Right atrium auricular region (tissue), 2 donors: ENCODE results near the gene FOXC2. TPM values are rescaled to one million over a fixed set of nuclear protein-coding genes. Genes with fewer than 3 reads are reported as not detected.
A peak's percentile ranks its signal among the peaks of the same experiment; 100 is the strongest.

Experiments used
- DNase-seq: peaks from one replicate; pipeline ENCODE4 v3.0.0-alpha.2; 2019; ENCODE audit warnings: low spot score
- H3K27ac ChIP-seq, 2 donors: fragments of 200-600 bp; sonication (generic); 1 replicate in 1 of 2; 2 replicates in 1 of 2; pipeline ENCODE4 v1.5.1; 2016 to 2019
- H3K27me3 ChIP-seq, 2 donors: fragments of 200-600 bp; sonication (generic); one replicate each; pipeline versions ENCODE4 v1.5.1 to v1.6.0; 2017 to 2019
- H3K36me3 ChIP-seq: fragments of 200-600 bp; sonication (generic); one replicate; pipeline ENCODE4 v1.5.1; 2016
- H3K4me1 ChIP-seq, 2 donors: fragments of 200-600 bp; sonication (generic); one replicate each; pipeline versions ENCODE4 v1.5.1 to v1.6.0; 2017 to 2019
- H3K4me3 ChIP-seq, 2 donors: fragments of 200-600 bp; sonication (generic); 1 replicate in 1 of 2; 2 replicates in 1 of 2; pipeline ENCODE4 v1.5.1; 2017 to 2019; ENCODE audit warnings: mild to moderate bottlenecking in 1 of 2, moderate library complexity in 1 of 2
- H3K9me3 ChIP-seq, 2 donors: fragments of 200-600 bp; sonication (generic); one replicate each; pipeline ENCODE4 v1.5.1; 2019
- total RNA-seq, 2 donors: library from RNA; depleted of rRNA; stranded (reverse); fragments of >200 nt; gene quantifications; one replicate each; pipeline ENCODE4 v1.1.0, GENCODE V29; 2016
- TF ChIP-seq, protein P1 (sequence below), 2 donors: fragments of 200-600 bp; sonication (generic); IDR thresholded peaks; one replicate each; pipeline ENCODE4 v1.5.1; 2019; ENCODE audit warnings: antibody characterized with exemption in 2 of 2

The FOXC2 gene
- total RNA-seq, 2 donors from 2014 or later: 2.6 to 2.9 TPM

DNA sequence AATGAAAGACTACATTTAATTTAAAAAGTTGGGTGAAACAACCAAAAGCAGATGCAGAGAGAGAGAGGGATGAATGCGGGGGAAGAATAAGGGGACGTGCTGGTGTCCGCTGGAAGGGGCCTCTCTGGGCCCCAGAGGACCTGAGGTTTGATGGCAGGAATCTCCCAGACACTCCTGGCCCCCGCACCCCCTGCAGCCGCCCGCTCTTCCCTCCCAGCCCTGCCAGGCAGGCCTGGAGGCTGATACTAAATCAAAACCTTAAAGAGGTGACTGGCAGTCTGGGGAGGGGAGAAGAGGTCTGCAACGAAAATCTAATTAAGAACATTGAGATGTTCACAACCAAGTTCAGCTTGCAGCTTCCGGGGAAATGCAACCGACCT, 14.2 kb downstream of the FOXC2 start:
- H3K4me1 ChIP-seq: peaks cover 0 to 18% of the 10 kb centered on the region in 2 donors
- H3K27ac ChIP-seq: peak overlapping the region in 1 of 2 donors; percentile 22
- DNase-seq: no peak
- TF ChIP-seq, protein P1, sequence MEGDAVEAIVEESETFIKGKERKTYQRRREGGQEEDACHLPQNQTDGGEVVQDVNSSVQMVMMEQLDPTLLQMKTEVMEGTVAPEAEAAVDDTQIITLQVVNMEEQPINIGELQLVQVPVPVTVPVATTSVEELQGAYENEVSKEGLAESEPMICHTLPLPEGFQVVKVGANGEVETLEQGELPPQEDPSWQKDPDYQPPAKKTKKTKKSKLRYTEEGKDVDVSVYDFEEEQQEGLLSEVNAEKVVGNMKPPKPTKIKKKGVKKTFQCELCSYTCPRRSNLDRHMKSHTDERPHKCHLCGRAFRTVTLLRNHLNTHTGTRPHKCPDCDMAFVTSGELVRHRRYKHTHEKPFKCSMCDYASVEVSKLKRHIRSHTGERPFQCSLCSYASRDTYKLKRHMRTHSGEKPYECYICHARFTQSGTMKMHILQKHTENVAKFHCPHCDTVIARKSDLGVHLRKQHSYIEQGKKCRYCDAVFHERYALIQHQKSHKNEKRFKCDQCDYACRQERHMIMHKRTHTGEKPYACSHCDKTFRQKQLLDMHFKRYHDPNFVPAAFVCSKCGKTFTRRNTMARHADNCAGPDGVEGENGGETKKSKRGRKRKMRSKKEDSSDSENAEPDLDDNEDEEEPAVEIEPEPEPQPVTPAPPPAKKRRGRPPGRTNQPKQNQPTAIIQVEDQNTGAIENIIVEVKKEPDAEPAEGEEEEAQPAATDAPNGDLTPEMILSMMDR (IDR thresholded peaks at IDR 0.05): no peak
- no peaks in the 10 kb centered on the region for H3K36me3 ChIP-seq
- H3K4me3 ChIP-seq: no peak overlapping the region
- no peaks in the 10 kb centered on the region for H3K9me3 ChIP-seq
- peaks cover 0 to 9% of the 10 kb centered on the region in 2 donors for H3K27me3 ChIP-seq

DNA sequence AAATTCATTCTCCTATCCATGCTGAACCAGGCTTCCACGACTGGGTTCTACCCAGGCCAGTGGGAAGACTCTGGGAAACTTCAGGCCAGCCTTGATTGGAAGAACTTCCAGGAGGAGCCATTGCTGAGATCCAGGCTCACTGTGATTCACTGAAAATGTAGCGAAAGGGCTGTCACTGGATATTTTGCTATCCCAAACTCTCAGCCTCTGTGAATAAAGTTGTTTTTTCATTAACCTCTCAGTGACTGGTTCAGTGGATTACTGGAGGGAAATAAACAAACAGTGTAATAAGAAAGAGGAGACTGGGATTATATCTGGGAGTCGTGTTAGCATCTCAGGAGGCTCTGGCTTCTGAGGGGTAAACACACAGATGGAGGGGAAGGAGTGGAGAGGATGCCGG, 14.8 kb downstream of the FOXC2 start:
- Histone ChIP-seq H3K36me3 (no peaks in the 10 kb centered on the region), H3K27ac (peak overlapping the region; percentile 22 to 32), H3K9me3 (no peaks in the 10 kb centered on the region), H3K4me3 (no peak overlapping the region), H3K4me1 (peaks cover 0 to 14% of the 10 kb centered on the region in 2 donors), H3K27me3 (peaks cover 0 to 9% of the 10 kb centered on the region in 2 donors)
- no peak for DNase-seq
- TF ChIP-seq, protein P1 (IDR thresholded peaks at IDR 0.05): no peak

DNA sequence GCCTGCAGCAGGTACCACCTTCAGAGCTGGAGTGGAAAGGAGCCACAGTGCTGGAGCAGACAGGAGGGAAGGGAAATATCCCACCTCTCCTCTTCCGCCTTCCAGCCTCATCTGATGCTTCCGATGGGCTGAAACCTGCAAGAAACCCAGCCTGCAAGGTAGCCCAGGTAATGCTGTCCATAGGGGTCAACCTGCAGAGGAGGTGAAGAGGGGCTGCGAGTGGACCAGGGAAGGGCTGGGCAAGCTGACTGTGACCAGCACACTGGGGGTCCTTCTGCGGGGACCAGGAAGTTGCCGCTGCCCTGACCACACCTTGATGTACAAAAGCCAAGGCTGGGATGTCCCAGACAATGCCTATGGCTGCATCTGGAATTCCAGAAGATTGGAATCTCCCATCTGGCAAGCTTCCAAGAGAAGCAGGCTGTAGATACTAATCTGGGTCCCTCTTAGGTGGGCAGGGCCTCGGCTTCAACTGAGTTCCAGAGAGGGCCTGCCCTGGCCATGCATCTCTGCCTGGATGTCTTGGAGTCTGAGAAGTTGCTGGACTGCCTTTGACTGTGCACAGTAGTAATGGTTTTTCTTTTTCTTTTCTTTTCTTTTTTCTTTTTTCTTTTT, 17.5 kb downstream of the FOXC2 start:
- H3K4me3 ChIP-seq: no peak overlapping the region
- peaks cover 0 to 2% of the 10 kb centered on the region in 2 donors for H3K4me1 ChIP-seq
- no peaks in the 10 kb centered on the region for H3K9me3 ChIP-seq
- H3K27ac ChIP-seq: peak overlapping the region in 1 of 2 donors; percentile 55
- TF ChIP-seq, protein P1 (IDR thresholded peaks at IDR 0.05): no peak
- peaks cover 0 to 3% of the 10 kb centered on the region in 2 donors for H3K27me3 ChIP-seq
- no peak for DNase-seq
- no peaks in the 10 kb centered on the region for H3K36me3 ChIP-seq

DNA sequence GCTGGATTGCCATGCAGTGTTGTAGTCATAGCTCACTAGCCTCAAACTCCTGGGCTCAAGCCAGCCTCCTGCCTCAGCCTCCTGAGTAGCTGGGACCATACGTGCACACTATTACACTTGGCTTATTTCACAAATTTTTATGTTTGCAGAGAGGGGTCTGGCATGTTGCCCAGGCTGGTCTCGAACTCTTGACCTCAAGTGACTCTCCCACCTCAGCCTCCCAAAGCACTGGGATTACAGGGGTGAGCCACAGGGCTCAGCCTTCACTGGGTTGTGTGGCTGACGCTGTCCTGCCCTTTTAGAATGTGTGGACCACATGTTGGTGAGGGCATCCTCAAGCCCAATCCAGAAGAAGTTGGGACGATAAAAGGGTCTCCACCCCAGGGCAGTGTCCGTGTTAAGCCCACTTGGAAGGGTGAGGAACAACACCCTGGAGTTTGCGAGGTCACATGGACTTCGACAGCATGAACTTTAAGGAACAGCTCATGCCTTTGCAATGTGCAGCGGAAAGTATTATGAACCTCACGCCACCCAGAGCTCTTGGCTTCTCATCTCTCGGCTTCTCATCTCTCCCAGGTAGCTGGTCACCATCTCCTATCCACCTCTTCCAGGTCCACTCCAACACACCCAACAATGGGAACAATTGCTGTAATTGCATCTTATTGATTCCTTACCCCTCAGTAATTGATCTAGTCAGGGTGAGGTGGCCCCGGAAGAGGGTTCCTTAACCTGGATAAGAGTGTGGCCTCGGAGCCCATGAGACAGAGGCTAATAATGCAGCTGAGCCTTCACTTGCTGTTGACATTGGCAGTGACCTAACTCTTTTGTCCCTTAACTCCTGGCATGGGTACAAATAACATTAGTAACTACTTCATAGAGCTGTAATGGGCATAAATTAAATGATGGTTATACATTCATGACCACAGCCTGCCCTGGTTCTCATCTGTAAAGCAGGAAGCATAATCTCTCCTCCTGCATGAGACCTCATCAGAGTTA, 18.4 kb downstream of the FOXC2 start:
- H3K27me3 ChIP-seq: peaks cover 0 to 3% of the 10 kb centered on the region in 2 donors
- H3K4me3 ChIP-seq: no peak overlapping the region
- no peaks in the 10 kb centered on the region for H3K9me3 ChIP-seq
- no peaks in the 10 kb centered on the region for H3K4me1 ChIP-seq
- DNase-seq: no peak
- H3K27ac ChIP-seq: peak overlapping the region; percentile 55 to 59
- H3K36me3 ChIP-seq: no peaks in the 10 kb centered on the region
- TF ChIP-seq, protein P1 (IDR thresholded peaks at IDR 0.05): no peak

DNA sequence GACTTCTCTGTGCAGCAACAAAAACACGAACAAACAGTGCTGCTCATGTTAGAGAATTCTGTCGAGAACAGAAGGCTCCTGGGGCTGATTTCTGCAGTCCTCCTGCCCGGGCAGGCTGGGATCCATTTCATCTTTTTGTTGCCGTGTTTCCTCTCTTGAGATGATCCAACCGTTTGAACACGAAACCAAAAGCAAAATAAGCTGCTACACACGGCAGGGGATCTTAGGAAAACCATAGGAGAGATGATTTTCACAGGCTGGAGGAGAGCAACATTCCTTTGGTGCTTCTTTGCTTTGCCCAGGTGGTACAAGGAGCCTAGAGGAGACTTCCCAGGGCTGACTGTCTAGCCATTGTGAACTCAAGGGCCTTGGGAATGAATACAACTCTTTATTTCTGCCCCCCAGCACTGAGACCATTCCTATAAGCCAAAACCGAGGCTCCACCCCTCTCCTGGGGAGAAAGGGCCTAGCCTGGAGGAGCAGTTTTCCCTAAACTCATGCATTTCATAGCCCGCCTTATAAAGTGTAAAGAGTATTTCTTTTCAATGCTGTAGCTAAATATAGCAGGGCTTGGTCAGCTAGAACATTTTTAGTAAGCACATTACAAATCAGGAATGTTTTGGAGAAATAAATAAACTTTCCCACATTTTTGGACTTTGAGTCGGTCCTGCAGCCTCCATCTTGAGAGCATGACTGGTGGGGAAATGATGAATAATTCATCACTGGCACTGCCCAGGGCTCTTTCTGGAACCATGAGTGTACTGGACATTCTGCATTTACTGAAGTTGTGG, 19.4 kb downstream of the FOXC2 start:
- Histone ChIP-seq H3K4me1 (no peaks in the 10 kb centered on the region), H3K36me3 (no peaks in the 10 kb centered on the region), H3K4me3 (no peak overlapping the region), H3K9me3 (no peaks in the 10 kb centered on the region), H3K27me3 (no peaks in the 10 kb centered on the region), H3K27ac (peak overlapping the region; percentile 55 to 59)
- TF ChIP-seq, protein P1 (IDR thresholded peaks at IDR 0.05): no peak
- DNase-seq: no peak
